ENCODE results near the gene CUX1.

- TF ChIP-seq ZNF670 (tag by site-specific recombination; IDR thresholded peaks at IDR 0.05; ENCODE audit: low read depth) (no peak), ZNF133 (tag by site-specific recombination; IDR thresholded peaks at IDR 0.05) (no peak), ZNF501 (tag by site-specific recombination; IDR thresholded peaks at IDR 0.05) (no peak), ZNF473 (tag by site-specific recombination; IDR thresholded peaks at IDR 0.05) (no peak), ZBTB1 (tag by site-specific recombination; IDR thresholded peaks at IDR 0.05) (no peak), ZNF776 (tag by site-specific recombination; IDR thresholded peaks at IDR 0.05; ENCODE audit: borderline replicate concordance) (no peak), ATF2 (tag by site-specific recombination; IDR thresholded peaks at IDR 0.05; ENCODE audit: low read depth) (no peak)
- TF ChIP-seq, protein P1, sequence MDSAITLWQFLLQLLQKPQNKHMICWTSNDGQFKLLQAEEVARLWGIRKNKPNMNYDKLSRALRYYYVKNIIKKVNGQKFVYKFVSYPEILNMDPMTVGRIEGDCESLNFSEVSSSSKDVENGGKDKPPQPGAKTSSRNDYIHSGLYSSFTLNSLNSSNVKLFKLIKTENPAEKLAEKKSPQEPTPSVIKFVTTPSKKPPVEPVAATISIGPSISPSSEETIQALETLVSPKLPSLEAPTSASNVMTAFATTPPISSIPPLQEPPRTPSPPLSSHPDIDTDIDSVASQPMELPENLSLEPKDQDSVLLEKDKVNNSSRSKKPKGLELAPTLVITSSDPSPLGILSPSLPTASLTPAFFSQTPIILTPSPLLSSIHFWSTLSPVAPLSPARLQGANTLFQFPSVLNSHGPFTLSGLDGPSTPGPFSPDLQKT (IDR thresholded peaks at IDR 0.05; ENCODE audit: borderline replicate concordance, low read depth, low read length), result no peak
- TF ChIP-seq, protein P2, sequence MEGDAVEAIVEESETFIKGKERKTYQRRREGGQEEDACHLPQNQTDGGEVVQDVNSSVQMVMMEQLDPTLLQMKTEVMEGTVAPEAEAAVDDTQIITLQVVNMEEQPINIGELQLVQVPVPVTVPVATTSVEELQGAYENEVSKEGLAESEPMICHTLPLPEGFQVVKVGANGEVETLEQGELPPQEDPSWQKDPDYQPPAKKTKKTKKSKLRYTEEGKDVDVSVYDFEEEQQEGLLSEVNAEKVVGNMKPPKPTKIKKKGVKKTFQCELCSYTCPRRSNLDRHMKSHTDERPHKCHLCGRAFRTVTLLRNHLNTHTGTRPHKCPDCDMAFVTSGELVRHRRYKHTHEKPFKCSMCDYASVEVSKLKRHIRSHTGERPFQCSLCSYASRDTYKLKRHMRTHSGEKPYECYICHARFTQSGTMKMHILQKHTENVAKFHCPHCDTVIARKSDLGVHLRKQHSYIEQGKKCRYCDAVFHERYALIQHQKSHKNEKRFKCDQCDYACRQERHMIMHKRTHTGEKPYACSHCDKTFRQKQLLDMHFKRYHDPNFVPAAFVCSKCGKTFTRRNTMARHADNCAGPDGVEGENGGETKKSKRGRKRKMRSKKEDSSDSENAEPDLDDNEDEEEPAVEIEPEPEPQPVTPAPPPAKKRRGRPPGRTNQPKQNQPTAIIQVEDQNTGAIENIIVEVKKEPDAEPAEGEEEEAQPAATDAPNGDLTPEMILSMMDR (tag by site-specific recombination; IDR thresholded peaks at IDR 0.05), result no peak
- TF ChIP-seq, protein P3, sequence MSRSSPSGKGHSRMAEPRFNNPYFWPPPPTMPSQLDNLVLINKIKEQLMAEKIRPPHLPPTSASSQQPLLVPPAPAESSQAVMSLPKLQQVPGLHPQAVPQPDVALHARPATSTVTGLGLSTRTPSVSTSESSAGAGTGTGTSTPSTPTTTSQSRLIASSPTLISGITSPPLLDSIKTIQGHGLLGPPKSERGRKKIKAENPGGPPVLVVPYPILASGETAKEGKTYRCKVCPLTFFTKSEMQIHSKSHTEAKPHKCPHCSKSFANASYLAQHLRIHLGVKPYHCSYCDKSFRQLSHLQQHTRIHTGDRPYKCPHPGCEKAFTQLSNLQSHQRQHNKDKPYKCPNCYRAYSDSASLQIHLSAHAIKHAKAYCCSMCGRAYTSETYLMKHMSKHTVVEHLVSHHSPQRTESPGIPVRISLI (tag by site-specific recombination; IDR thresholded peaks at IDR 0.05), result no peak
Observed at GRCh38 chr7:102191556-102192379, 374.3 kb downstream of the CUX1 start.
